ENCODE data around the gene PHACTR3. TPM values are rescaled to one million over a fixed set of nuclear protein-coding genes. Genes with fewer than 3 reads are reported as not detected.
"Not testable (repeated sequence)": the region's sequence is repeated elsewhere in the genome, so short reads cannot be mapped to it uniquely, and the experiment has no call there.

PHACTR3 gene
- polyA plus RNA-seq, 10 donors: 3.9 to 15.7 (median 7.7) TPM

- no peak for DNase-seq
Observed at GRCh38 chr20:59618131-59618530, 13.8 kb downstream of the PHACTR3 start.

- DNase-seq: not testable (repeated sequence)
Observed at GRCh38 chr20:59618585-59618984, 14.2 kb downstream of the PHACTR3 start.

- no peak for DNase-seq
Observed at GRCh38 chr20:59620860-59621505, 16.6 kb downstream of the PHACTR3 start.

GRCh38 chr20:59622496-59622895, 18.2 kb downstream of the PHACTR3 start:
- no peak for DNase-seq

GRCh38 chr20:59623133-59623532, 18.8 kb downstream of the PHACTR3 start:
- no peak for DNase-seq

GRCh38 chr20:59623583-59623982, 19.2 kb downstream of the PHACTR3 start:
- DNase-seq: no peak

GRCh38 chr20:59624401-59624800, 20.1 kb downstream of the PHACTR3 start:
- no peak for DNase-seq

GRCh38 chr20:59625214-59625922, 21.0 kb downstream of the PHACTR3 start:
- no peak for DNase-seq

- DNase-seq: no peak
Observed at GRCh38 chr20:59627298-59627697, 23.0 kb downstream of the PHACTR3 start.

GRCh38 chr20:59628171-59628570, 23.8 kb downstream of the PHACTR3 start:
- no peak for DNase-seq

- DNase-seq: no peak
Observed at GRCh38 chr20:59629141-59630045, 25.1 kb downstream of the PHACTR3 start.

- DNase-seq: no peak
Observed at GRCh38 chr20:59630526-59630925, 26.2 kb downstream of the PHACTR3 start.

- no peak for DNase-seq
Observed at GRCh38 chr20:59631751-59632540, 27.6 kb downstream of the PHACTR3 start.

- no peak for DNase-seq
Observed at GRCh38 chr20:59632541-59633113, 28.3 kb downstream of the PHACTR3 start.

GRCh38 chr20:59633656-59634251, 29.4 kb downstream of the PHACTR3 start:
- DNase-seq: no peak

- DNase-seq: no peak
Observed at GRCh38 chr20:59634435-59635005, 30.2 kb downstream of the PHACTR3 start.

GRCh38 chr20:59636766-59637370, 32.5 kb downstream of the PHACTR3 start:
- no peak for DNase-seq

- DNase-seq: no peak
Observed at GRCh38 chr20:59640267-59640666, 35.9 kb downstream of the PHACTR3 start.

- DNase-seq: no peak
Observed at GRCh38 chr20:59643615-59644061, 39.3 kb downstream of the PHACTR3 start.

GRCh38 chr20:59644371-59644939, 40.1 kb downstream of the PHACTR3 start:
- DNase-seq: no peak

Measured in muscle of back (tissue), 11 donors.